ENCODE data around the gene SCAF4. TPM values are rescaled to one million over a fixed set of nuclear protein-coding genes. Genes with fewer than 3 reads are reported as not detected.

Gene SCAF4
- total and polyA plus RNA-seq, 2 of the 8 experiments (the other 6 are each of a cell fraction or from before 2014, with no cell fraction given), result 28.9 to 55.1 TPM

GRCh38 chr21:31774031-31774430 is 42.1 kb upstream of the SCAF4 start:
- FAIRE-seq (no peak), DNase-seq (ENCODE audit: low read depth in 1 of 2, low spot score in 2 of 2) (no peak)
- Histone ChIP-seq H4K91ac (replicated peaks; ENCODE audit: insufficient read length, low read length) (no peak overlapping the region), H4K5ac (ENCODE audit: insufficient read length, low read depth, low read length) (no peak overlapping the region), H3K9me3 (ENCODE audit: insufficient read depth in 2 of 2, low read depth in 1 of 2, low read length in 1 of 2) (no peaks in the 10 kb centered on the region), H3K27me3 (replicated peaks in 1 of 4; ENCODE audit: control insufficient read depth in 3 of 4, extremely low read depth in 1 of 4, insufficient read depth in 3 of 4, low read length in 3 of 4) (no peaks in the 10 kb centered on the region), H3K79me1 (ENCODE audit: low read depth, low read length) (no peaks in the 10 kb centered on the region), H3K4ac (replicated peaks; ENCODE audit: insufficient read length, low read depth, low read length) (no peak overlapping the region), H3K27ac (ENCODE audit: low read depth, low read length) (no peak overlapping the region), H3K18ac (ENCODE audit: extremely low read depth, low read length) (no peak overlapping the region), H3K23me2 (ENCODE audit: low read depth, low read length) (no peaks in the 10 kb centered on the region), H3K23ac (ENCODE audit: insufficient read length) (no peak overlapping the region), H2BK5ac (ENCODE audit: low read depth, low read length) (no peak overlapping the region), H2AFZ (ENCODE audit: low read length) (no peak overlapping the region), H3K4me3 (ENCODE audit: extremely low read depth in 1 of 4, insufficient read depth in 2 of 4, low read depth in 3 of 4, low read length in 4 of 4) (no peak overlapping the region), H3K4me2 (ENCODE audit: insufficient read depth in 1 of 2, low read depth in 2 of 2, low read length in 2 of 2) (no peak overlapping the region), H3K56ac (replicated peaks; ENCODE audit: insufficient read length, low read depth, low read length) (no peak overlapping the region), H2AK5ac (ENCODE audit: low read depth, low read length) (no peak overlapping the region), H3K4me1 (replicated peaks in 1 of 4; ENCODE audit: control insufficient read depth in 3 of 4, insufficient read depth in 4 of 4, low read length in 3 of 4) (no peaks in the 10 kb centered on the region), H3K36me3 (ENCODE audit: control insufficient read depth in 2 of 4, insufficient read depth in 4 of 4, low read length in 3 of 4) (no peaks in the 10 kb centered on the region), H2BK120ac (replicated peaks; ENCODE audit: low read depth, low read length) (no peak overlapping the region), H3K9ac (replicated peaks in 1 of 4; ENCODE audit: extremely low read depth in 1 of 4, low read depth in 3 of 4, low read length in 3 of 4) (no peak overlapping the region), H2BK12ac (ENCODE audit: low read depth, low read length) (no peak overlapping the region), H4K8ac (ENCODE audit: extremely low read depth, insufficient read depth, low read length) (no peak overlapping the region), H4K20me1 (replicated peaks in 1 of 2; ENCODE audit: control insufficient read depth in 1 of 2, insufficient read depth in 2 of 2, low read length in 2 of 2) (no peaks in the 10 kb centered on the region), H2BK20ac (ENCODE audit: low read length) (no peak overlapping the region), H3K14ac (ENCODE audit: insufficient read length) (no peak overlapping the region), H3K79me2 (ENCODE audit: control insufficient read depth in 1 of 2, insufficient read depth in 2 of 2, low read length in 2 of 2) (no peaks in the 10 kb centered on the region), H2BK15ac (ENCODE audit: low read length) (no peak overlapping the region)
- POLR2A ChIA-PET (ENCODE audit: partially characterized antibody), result no interaction called here
- CTCF ChIA-PET (ENCODE audit: partially characterized antibody), result interaction anchor here (0.7 kb wide), 1 partner anchor 202 kb away, joined by 3 read pairs; no protein-coding TSS in a partner anchor
- 90% methylated on average over 1 of the region's 1 CpG; no CpG with 5 or more reads in 1 of the 2 experiments for WGBS, 2 experiments (ENCODE audit: extremely low coverage in 1 of 2, insufficient coverage in 1 of 2, insufficient read length in 1 of 2, insufficient replicate concordance in 2 of 2, low coverage in 1 of 2, low lambda C conversion rate in 2 of 2, missing lambda C conversion rate in 1 of 2)
- TF ChIP-seq BACH1 (IDR thresholded peaks at IDR 0.05; ENCODE audit: low read length), result no peak
- TF ChIP-seq RBBP5 (IDR thresholded peaks at IDR 0.05; ENCODE audit: borderline replicate concordance, low read depth, low read length), result no peak
- no peak for TF ChIP-seq EGR1 (IDR thresholded peaks at IDR 0.05; ENCODE audit: borderline replicate concordance, low read depth, low read length)
- no peak for TF ChIP-seq TAF7 (optimal IDR thresholded peaks at IDR 0.05; ENCODE audit: borderline replicate concordance, low read depth, low read length)
- TF ChIP-seq CBX5 (IDR thresholded peaks at IDR 0.05; ENCODE audit: low read depth, low read length), result no peak
- TF ChIP-seq SIRT6 (IDR thresholded peaks at IDR 0.05; ENCODE audit: low read length), result no peak
- TF ChIP-seq FOSL1 (IDR thresholded peaks at IDR 0.05; ENCODE audit: insufficient read depth, low read depth, low read length), result no peak
- TF ChIP-seq ASH2L (IDR thresholded peaks at IDR 0.05; ENCODE audit: low read length), result no peak
- no peak for TF ChIP-seq POLR2A (IDR thresholded peaks at IDR 0.05; ENCODE audit: control extremely low read depth in 1 of 2, low read depth in 2 of 2, low read length in 2 of 2)
- no peak for TF ChIP-seq ATF3 (IDR thresholded peaks at IDR 0.05; ENCODE audit: insufficient read depth, low read depth, low read length)
- TF ChIP-seq NANOG (IDR thresholded peaks at IDR 0.05; ENCODE audit: insufficient read depth, low read depth, low read length, poor library complexity, severe bottlenecking), result no peak
- no peak for TF ChIP-seq SP1 (IDR thresholded peaks at IDR 0.05; ENCODE audit: low read depth, low read length)
